GM12892 (cell line): Measurements from ENCODE around the gene TENT4B.

ENCODE experiments used
- POLR2A ChIP-seq: IDR thresholded peaks from 2 replicates; pipeline ENCODE4 v1.6.1; 2011; ENCODE audit warnings: low read depth, low read length, control low read depth
- POLR2AphosphoS5 ChIP-seq: IDR thresholded peaks from 2 replicates; pipeline ENCODE4 v1.6.1; 2011; ENCODE audit warnings: low read depth, low read length, control low read depth
- TAF1 ChIP-seq: IDR thresholded peaks from 2 replicates; pipeline ENCODE4 v1.6.1; 2011; ENCODE audit warnings: low read depth, mild to moderate bottlenecking, control low read depth, low read length, borderline replicate concordance

- TF ChIP-seq POLR2AphosphoS5 (no peak), POLR2A (no peak), TAF1 (no peak)
These were observed 31.9 kb downstream of the TENT4B start for GRCh38 chr16:50185005-50185505.
